GM21360 (cell line): ENCODE results near the gene ICAM3.
"Not testable (repeated sequence)": the region's sequence is repeated elsewhere in the genome, so short reads cannot be mapped to it uniquely, and the experiment has no call there.

Source experiments
- ATAC-seq: cut with Tn5 transposase; IDR thresholded peaks from one replicate; pipeline ENCODE4 v1.9.1; 2021; ENCODE audit warnings: mild to moderate bottlenecking, moderate library complexity; ENCODE audit not compliant: unreplicated experiment

Gene ICAM3, protein sequence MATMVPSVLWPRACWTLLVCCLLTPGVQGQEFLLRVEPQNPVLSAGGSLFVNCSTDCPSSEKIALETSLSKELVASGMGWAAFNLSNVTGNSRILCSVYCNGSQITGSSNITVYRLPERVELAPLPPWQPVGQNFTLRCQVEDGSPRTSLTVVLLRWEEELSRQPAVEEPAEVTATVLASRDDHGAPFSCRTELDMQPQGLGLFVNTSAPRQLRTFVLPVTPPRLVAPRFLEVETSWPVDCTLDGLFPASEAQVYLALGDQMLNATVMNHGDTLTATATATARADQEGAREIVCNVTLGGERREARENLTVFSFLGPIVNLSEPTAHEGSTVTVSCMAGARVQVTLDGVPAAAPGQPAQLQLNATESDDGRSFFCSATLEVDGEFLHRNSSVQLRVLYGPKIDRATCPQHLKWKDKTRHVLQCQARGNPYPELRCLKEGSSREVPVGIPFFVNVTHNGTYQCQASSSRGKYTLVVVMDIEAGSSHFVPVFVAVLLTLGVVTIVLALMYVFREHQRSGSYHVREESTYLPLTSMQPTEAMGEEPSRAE

DNA sequence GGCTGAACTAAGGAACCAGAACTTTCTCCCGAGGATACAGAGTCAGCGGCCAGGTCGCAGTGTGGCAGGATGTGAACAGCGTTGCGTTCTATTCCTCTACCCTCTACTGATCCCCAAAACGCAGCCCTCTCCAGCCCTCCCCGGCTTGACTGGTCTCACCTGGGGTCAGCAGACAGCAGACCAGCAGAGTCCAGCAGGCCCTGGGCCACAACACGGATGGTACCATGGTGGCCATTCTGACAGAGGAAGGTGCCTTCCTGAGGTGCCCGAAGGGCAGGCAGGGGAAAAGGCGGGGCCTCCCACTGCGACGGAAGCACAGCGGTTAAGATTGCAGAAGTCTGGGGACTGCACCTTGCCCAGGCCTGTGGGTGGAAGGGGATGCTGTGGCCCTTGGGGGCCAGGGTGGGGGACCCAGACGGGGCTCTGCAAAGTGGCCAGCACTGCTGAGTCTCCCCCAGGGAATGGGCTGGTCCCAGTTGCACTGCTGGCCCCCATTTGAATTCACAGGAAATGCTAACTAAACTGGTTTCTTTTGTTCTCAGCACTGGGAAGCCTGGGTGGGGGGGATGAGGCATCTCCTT, at the start of gene ICAM3:
Gene ICAM3 (minus strand): TSS at position 245 of the 581 bp plus-strand sequence. CDS start 10 bp downstream, at position 235.
- ATAC-seq, result no peak

DNA sequence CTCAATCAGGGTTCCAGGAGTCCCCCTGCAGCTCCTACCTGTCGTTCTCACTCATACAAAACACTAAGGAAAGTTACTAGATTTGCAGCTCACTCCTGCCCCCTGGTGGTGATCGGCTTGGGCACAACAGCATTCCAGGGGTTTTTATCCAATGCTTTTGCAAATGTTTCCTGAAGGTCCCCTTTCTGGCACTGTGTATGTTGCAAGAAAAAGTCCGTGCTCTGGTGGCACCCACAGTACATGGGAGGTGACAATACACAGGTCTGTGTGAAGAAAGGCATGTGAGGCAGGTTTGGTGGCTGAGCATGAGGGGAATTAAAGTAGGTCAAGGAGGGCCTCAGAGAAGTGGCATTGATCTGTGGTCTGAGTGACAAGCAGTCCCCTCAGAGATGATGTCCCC, 49.5 kb upstream of the ICAM3 start:
- ATAC-seq, result no peak

DNA sequence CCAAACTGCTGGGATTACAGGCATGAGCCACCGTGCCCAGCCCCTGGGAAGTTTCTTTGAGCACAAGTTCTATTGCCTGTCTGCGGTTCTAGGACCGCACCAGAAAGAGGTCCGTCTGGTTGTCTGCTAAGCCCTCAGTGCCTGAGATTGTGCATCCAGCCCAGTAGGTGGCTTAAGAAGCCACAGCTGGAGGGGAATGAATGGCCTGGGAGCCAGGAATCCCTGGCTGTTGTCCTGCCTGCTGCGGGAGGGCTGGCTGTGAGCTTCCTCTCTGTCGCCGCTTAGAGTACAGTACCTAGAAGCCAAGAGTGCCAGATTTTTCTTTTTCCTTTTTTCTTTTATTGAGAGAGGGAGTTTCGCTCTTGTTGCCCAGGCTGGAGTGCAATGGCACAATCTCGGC, 45.2 kb upstream of the ICAM3 start:
- no peak for ATAC-seq

DNA sequence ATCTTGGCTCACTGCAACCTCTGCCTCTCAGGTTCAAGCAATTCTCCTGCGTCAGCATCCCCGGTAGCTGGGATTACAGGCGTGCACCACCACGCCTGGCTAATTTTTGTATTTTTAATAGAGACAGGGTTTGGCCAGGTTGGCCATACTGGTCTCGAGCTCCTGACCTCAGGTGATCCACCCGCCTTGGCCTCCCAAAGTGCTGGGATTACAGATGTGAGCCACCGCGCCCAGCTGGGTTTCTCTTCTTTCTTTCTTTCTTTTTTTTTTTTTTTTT, 43.7 kb upstream of the ICAM3 start:
- ATAC-seq, result not testable (repeated sequence)

DNA sequence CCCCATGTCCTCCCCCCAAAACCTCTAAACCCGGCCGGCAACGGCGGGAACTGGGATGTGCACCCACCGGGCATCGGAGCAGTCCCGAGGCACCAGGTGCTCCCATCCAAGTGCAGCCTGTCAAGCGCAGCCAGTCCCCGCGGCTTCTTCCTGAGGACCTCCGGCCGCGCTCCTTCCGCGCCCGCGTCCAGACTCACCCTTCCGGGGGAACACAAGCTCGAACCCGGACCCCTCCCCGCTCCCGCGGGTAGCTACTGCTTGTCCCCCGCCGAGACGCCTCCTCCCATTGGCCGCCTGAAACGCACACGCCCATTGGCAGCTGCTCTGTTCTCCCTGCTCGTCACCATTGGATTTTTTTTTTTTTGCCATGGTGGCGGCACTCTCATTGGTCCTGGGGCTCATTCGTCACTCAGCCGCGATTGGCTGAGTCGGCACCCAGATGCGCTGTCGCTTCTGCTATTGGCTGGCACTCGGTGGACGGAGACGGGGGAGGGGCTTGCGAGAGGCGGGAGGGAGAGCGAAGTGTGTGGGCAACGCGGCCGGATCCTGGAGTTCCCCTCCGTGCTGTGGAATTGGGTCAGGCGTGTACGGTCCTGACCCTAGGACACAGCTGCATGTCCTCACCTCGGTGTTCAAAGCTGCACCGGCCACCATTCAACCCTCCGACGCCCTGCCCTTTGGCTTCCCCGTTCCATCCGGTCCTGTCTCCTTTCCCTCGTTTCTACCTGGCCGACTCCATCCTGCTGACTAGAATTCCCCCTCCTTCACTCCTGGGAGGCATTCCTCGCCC, 41.1 kb upstream of the ICAM3 start, which contains the start of gene TYK2:
Gene TYK2 (minus strand): TSS at position 260 of the 790 bp plus-strand sequence. CDS start 2,166 bp downstream, outside the sequence.
- peak; percentile 91 for ATAC-seq

DNA sequence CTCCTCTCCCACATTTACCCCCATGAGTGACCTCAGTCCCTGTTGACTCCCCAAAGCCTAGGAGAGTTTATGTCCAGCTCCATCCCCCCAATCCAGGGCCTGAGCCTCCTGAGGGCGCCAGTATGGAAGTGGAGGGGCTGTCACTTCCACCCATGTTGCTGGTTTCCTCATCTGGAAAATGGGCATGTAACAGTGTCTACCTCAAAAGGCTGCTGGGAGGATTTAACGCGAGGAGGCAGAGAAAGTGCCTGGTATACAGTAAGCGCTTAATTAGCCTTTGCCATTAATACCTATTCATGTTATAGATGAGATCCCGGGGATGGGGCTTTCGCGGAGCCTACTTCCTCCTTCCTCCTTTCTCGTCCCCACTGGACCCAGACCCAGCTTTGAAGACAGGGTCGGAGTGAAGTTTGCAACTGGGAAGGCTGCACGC, 40.5 kb upstream of the ICAM3 start:
- no peak for ATAC-seq

DNA sequence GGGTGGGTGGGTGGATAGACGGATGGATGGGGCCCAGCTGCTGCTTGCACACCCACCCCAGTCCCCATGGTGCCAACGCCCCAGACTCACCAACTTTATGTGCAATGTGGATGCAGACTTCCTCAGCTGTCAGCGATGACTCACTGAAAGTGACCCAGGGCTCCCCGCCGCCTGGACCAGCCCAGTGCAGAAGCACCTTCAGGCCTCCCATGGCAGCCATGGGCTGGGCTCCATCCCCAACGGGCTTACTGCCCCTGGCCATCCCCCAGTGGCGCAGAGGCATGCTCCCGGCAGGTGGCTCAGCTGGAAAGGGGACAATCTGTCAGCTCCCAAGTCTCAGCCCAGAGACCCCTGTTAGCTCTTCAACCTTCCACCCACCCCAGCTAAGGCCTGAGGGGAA, 38.7 kb upstream of the ICAM3 start:
- ATAC-seq, result no peak

DNA sequence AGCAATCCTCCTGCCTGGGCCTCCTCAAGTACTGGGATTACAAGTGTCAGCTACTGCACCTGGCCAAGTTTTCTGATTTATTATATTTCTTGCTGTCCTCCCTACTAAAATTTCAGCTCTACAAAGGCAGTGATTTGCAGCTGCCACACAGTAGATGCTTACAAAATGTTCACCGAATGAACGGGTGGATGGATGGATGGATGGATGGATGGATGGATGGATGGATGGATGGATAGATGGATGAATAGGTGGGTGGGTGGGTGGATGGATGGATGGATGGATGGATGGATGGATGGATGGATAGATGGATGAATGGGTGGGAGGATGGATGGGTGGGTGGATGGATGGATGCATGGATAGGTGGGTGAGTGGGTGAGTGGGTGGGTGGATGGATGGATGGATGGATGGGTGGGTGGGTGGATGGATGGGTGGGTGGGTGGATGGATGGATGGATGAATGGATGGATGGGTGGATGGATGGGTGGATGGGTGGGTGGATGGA, 37.8 kb upstream of the ICAM3 start:
- not testable (repeated sequence) for ATAC-seq

DNA sequence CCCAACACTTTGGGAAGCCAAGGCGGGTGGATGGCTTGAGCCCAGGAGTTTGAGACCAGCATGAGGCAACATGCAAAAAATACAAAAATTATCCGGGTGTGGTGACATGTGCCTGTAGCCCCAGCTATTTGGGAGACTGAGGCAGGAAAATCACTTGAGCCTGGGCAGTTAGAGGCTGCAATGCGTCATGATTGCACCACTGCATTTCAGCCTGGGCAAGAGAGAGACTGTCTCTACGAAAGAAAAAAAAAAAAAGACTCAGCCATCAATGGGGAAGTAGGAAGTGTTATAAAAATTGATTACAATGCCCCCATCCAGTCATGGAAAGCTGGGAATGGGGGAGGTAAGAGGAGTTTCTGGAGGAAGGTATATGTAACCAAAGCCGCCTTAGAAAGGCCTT, 35.5 kb upstream of the ICAM3 start:
- ATAC-seq, result no peak

DNA sequence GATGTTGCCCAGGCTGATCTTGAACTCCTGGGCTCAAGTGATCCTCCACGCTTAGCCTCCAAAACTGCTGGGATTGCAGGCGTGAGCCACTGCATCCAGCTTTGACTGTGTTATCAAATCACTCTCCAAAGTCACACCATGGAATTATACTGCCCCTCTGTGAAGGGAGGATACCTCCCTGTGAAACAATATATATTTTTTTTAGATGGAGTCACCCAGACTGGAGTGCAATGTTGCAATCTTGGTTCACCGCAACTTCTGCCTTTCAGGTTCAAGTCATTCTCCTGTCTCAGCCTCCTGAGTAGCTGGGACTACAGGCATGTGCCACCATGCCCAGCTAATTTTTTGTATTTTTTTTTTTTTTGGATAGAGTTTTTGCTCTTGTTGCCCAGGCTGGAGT, 33.3 kb upstream of the ICAM3 start:
- no peak for ATAC-seq

DNA sequence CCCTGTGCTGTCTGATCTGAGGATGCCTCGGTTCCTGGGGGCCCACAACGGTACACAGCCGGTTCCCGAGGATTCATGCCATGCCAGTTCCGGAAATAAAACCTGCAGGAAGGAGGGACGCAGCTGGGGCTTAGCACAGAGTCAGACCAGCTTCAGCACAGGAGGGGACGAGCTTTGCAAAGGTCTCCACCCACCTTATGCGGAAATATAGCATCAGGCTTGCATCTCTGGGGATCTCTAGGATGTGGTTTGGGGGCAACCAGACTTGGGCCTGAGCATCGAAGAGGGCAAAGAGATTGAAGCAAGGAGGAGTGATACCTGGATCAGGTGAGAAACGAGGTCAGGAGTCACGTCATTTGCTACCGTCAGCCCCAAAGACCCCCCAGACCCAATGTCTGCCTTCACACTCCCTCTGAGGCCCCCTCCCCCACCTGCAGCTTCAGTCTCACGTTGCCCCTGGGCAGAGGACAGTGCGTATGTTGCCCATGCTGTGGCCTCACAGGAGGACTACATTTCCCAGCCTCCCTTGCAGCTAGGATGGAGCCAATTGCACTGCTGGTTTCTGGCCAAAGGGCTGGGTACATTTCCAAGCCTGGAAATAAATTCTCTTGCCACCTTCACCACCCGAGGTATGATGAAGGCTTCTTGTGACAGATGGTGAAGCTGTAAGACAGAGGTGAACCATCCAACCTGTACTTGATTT, 28.8 kb upstream of the ICAM3 start:
- ATAC-seq, result no peak

DNA sequence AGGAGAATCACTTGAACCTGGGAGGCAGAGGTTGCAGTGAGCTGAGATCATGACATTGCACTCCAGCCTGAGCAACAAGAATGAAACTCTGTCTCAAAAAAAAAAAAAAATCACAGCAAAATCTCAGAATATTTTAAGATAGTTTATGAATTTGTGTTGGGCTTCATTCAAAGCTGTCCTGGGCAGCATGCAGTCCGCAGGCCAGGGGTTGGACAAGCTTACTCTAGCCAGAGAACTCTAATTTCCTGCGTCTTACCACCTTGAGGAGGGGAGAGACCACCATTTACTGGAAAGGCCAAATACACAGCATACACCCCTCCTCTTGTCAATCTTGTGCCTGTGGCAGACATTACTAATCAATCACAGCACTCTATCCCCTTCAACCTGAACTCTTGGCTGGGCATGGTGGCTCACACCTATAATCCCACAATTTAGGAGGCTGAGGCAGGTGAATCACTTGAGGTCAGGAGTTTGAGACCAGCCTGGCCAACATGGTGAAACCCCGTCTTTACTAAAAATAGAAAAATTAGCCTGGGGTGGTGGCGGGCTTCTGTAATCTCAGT, 27.6 kb upstream of the ICAM3 start:
- not testable (repeated sequence) for ATAC-seq

DNA sequence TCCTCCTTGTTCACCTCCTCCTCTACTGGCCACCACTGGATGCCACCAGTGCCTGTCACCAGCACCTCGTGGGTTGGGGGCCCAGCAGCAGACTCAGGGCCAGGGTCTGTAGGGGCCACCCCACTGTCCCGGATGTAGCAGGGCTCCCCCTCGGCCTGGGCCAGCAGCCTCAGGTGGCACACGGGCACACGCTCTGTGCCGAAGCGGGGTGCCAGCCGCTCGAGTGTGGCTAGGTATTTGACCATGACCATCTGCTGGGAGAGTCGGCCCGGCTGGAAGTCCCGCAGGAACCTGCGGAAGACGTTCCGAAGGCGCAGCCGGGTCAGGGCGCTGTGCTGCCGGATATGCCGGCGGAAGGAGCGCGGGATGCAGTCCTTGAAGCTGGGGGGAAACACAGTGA, 26.1 kb upstream of the ICAM3 start:
- no peak for ATAC-seq

DNA sequence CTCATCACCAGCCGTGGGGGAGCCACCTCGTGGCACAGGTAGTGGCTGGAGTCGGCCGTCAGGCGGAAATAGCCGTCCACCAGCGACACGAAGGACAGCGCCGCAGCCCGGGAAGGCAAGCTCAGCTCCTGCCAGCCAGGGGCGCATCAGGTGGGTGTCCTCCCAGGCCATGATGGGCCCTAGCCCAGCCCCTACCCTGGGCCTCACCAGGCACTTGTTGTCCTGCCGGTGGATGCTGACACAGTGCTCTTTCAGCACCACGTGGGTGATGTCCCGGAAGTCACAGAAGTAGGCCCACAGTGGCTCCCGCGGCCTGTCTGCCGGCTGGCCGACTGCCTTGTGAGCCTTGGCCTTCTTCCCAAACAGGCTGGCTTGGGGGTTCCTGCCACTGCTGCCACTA, 25.2 kb upstream of the ICAM3 start:
- ATAC-seq, result no peak

DNA sequence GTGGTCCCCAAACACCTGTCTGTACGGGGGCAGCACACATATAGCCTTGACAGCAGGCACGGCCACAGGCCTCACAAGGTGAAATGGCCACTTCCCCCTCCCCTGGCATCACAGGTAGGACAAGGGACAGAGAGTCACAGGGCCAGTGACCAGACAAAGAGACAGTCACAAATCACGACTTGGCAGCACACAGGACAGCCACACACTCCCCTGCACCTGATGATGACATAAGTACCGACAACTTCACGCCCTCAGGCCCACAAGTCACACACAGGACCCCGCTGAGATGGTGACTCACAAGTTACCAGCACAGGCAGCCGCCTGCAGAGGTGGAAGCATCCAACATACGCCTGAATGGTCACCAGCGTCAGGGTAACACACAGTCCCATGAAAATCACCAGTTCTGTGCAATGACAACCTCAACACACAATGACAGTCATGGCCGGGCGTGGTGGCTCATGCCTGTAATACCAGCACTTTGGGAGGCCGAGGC, 24.4 kb upstream of the ICAM3 start:
- ATAC-seq, result no peak

DNA sequence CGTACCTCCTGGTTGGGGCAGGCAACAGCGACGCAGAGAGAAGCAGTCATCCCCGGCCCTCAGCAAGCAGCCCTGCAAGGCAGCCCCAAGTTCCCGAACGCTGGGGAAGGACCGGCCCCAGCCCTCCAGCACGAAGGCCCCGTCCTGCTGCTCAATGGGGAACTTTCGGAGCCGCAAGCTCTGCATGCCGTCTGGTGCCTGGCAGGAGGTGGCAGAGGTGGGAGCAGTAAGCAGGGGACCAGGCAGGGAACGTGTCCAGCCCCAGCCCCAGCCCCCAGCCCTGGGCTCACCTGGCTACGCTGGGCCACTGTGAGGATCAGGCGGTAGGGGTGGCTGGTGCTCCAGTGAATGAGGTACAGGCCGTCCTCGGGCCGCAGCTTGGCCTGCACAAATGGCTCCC, 22.8 kb upstream of the ICAM3 start:
- ATAC-seq, result no peak

DNA sequence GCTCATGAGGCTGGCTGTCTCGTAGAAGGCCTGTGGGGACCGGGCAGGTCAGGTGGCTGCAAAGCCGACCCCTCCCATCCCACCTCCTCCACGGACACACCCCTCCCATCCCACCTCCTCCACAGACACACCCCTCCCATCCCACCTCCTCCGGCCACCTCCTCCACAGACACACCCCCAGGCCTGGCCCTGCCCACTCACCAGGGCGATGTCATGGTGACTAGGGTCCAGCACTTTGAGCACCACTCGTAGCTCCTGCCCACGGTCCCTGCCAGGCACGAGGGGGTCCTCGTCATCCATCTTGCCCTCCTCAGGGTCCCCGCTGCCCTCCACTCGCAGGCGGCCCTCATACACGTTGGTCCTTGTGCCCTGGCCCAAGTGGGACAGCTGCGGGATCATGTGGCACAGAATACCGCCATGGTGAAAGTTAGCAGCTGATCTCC, 22.2 kb upstream of the ICAM3 start:
- ATAC-seq, result no peak

DNA sequence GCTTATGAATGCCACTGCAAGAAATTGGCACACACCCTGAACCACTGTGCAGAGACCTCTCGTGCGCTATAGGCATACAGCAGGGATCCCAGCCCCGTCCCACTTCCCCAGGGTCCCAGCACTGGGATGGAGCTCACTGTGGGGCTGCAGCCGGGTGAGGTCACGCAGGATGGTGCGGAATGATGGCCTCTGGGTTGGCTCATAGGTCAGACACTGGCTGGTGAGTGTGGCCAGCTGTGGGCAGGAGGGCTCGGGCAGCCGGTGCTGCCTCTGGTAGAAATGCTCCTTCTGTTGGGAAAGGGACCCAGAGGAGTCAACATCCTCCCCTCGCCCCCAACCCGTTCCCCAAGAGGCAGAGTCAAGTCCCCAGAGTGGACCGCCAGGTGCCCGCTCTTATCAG, 17.0 kb upstream of the ICAM3 start:
- no peak for ATAC-seq

DNA sequence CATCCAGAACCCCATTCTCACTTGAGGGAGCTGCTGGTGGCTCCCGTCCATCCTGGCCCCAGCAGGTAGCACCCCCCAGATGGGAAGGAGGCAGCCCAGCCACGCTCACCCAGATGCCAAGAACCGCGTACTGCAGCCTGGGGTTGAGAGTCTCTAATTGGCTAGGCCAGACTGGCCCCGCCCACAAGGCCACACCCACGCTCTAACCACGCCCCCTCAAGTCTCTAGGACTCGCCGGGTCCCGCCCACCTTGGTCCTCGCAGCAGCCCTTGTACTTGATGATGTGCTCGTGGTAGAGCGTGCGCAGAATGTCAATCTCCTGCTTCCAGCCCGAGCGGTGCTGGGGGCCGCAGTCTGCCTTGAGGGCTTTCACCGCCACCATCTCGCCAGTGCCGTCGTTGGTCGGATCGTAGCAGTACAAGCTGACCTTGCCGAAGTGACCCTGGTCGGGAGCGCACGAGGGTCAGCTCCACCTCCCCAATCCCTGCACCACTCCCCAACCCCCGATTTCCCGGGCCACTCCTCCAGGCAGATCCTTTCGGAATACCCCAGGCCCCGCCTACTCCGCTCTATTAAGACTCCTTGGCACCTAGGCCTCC, 14.5 kb upstream of the ICAM3 start:
- ATAC-seq, result no peak
